Activated naive CD4-positive, alpha-beta T cell treated with anti-CD3 and anti-CD28 coated beads, Interleukin-2, amount 50 U/mL, for 16 hours (primary cell): Measurements from ENCODE around the gene SMCO2.

Experiments used
- DNase-seq: peaks from one replicate; pipeline ENCODE4 v3.0.0-alpha.2; 2020

Gene SMCO2

DNA sequence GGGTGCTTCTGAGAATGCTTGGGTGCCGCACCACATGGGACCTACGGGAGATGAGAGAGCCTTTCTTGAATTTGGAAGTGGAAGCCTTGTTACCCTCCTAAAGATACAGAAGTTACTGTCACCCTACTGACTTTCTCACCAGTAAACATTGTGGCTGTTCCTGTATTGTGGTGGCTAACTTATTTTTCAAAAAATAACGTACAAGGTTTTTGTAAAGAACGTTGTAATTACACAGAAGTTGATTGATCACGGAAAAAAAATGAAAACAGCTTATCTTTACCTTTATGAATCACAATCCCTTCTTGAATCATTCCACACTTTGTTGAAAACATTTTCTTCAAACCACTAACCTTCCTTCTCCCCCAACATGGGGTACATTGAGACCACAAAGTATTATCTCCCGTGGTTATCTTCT lies 55.5 kb downstream of the SMCO2 start:
- no peak for DNase-seq

DNA sequence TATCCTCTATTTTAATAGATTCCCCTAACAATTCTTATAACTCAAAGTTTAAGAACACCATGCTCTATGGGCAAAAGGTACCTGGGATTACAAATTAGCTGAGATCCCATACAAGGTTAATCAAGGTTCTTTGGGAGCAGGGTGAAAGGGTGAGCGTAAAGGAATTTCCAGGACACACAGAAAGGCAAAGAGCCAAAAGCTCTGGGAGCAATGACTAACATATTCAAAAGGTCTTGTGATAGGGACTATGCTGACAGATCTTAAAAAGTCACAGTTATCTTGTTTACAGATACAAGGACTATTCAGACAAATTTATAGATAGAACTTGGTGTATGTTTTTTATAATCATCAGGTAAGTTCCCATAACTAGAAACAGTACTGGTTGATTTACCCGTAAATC lies 58.0 kb downstream of the SMCO2 start:
- DNase-seq = no peak

DNA sequence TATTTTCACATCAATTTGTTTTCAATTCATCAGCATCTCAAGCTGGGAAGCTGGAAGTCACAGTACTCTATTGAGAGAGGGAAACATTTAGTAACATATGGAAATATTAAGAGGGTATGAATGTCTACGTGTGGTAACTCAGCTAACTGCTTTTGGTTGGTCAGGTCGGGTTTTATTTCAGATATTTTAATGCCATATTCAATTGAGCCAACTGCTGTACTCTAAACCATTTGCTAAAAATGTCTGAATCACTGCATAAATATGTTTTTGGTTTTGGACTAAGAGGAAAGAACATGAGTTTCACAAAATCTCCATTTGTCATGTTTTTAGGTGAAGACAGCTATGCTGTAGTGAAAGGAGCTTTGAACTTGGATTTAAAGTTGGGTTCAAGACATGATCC lies 58.6 kb downstream of the SMCO2 start:
- DNase-seq = no peak

DNA sequence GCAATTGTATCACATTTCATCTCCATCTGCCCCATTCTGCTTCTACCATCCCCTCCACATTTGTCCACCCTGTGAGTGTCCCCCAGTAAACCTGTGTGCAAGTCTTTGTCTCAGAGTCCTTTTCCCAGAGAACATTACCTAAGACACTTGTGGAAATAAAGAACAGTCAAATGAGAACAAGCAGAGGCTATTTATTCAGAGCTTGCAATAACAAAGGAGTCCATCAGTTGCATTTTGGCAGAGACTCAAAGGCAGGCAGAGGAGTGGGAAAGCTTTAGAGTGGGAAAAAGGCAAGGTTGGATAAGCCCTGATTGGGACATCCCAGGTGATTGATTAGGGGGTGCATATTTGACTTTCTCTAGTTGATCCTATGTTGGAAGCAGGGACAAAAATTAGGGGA lies 59.2 kb downstream of the SMCO2 start:
- DNase-seq = no peak

DNA sequence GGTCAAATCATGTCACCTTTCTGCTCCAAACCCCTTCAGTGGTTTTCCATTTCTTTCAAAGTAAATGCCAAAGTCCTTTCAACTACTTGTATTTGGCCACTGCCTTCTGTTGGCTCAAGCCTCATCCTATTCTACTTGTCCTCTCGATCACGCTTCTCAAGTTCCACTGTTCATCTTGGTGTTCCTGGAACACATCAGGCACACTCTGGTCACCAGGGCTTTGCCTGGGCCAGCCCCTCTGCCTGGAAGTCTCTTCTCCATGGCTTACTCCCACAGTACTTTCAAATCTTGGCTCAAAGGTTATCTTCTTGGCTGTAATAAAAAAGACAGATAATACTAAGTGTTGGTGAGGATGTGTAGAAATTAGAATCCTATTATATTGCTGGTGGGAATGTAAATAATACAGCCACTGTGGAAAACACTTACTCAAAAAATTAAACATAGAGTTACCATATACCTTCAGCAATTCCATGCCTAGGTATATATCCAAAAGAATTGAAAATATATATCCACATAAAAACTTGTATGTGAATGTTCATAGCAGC lies 60.2 kb downstream of the SMCO2 start:
- DNase-seq = no peak

DNA sequence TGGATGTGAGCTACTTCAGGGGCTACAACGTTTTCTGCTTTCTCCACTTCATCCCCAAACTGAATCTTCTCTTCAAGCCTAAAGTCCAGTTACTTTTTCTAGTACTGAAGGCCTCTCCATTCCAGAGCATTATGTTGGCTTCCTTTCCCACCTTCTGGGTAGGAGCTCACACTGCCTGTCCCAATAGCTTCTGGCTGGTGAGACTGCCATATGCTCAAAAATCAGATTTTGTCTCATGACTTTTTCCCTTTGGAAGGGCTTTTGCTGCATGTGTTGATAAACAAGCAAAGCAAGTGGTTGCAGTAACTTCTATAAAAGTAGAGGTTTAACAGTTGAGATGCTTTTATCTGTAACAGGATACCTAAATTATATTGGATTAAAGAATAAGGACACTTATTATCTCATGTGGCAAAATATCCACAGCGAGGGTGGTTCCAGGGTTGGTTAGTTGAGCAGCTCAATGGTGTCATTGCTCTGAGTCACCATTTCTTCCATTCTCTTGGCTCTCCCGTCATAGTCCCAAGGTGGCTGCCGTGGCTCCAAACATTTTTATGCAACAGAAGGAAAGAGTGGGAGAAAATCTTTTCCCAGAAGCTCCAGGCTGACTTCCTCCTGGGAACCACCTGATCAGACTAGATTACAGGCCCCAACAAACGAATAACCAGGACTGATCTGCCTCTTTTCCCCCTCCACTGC lies 62.3 kb downstream of the SMCO2 start:
- no peak for DNase-seq

DNA sequence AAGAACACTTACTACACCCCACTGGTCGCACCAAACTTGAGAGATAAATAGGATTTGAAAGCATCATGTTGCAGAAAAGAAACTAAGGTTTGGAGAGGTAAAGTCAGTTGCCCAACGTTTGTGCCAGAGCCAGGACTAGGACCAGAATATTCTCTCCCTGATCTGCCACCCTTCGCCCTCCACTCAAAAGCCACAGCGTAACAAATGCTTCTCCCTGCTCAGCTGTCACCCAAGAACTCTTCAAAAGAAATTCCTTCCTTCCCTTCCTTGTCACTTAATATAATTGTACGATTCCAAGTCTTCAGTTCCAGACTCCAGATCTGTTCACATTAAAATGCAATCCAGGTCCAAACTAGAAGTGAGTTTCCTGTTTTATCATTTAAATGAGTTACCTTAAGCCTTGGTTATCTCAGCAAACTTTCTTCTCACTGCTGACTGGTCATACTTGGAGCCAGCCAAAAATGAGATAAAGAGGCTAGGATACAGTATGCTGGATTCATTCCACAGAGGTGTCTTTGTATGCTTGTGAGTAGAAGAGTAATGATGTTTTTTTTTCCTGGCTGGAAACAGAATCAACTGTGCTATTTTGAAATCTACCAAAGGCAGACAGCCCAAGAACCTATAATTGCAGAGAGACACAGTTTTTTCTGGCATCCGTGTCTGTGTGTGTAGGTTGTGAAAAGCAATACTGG lies 64.6 kb downstream of the SMCO2 start:
- DNase-seq = no peak

DNA sequence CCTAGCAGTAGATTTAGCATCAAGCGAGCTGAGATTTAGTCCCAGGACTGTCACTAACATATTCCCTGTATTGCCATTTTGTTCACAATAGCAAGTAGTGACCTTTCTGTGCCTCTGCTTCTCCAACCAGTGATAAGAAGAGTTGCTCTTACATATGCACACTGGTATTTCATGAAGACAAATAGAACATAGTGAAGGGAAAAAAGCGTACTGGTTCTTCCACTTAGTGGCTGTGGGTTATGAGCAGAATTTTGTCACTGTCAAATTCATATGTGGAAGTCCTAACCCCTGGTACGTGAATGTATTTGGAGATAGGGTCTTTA lies 65.1 kb downstream of the SMCO2 start:
- DNase-seq = no peak

DNA sequence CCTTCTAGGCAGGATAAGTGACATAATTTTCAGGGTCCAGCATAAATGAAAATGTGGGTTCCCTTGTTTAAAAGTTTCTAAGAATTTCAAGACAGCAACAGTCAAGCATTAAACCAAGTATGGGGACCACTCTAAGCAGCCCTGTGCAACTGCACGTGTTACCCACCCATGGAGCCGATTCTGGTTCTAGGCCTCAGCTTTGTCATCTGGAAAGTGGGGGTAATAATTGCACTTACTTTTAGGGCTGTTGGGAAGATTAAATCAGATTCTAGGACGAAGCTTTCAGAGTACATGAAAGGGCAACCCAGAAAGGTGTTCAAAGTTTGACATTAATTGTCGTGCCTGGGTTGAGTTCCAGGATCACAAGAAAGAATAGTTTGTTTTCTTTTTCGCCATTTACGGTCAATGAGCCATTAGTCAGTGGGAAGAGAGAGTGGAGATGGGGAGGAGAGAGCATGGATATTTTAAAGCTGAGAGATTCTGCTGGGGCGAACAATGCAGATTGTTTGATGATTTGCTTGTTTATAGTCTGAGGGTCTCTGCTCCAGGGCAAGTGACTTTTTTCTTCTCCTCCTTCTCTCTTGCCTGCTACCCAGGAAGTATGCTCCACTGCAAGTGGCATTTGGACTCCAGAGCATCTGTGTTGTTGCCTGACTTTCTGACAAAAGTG lies 66.8 kb downstream of the SMCO2 start:
- DNase-seq = no peak

DNA sequence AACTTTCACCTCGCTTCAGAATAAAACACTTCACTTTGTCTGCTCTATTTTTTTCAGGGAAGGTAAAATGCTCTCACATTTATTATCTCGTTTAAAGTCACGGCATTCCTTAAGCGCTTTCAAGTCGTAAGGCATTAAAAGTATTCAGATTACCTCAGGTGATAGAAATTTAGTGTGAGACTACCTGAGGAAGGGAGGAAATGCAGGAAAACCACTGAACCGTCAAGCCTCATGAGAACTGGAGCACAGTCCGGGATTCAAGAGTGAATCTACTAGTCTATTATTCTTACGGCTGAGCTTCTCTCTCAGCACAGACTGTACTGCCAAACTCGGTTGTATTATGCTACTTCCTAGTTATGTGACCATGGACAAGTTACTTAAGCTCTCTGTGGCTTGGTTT lies 69.1 kb downstream of the SMCO2 start:
- DNase-seq = no peak

DNA sequence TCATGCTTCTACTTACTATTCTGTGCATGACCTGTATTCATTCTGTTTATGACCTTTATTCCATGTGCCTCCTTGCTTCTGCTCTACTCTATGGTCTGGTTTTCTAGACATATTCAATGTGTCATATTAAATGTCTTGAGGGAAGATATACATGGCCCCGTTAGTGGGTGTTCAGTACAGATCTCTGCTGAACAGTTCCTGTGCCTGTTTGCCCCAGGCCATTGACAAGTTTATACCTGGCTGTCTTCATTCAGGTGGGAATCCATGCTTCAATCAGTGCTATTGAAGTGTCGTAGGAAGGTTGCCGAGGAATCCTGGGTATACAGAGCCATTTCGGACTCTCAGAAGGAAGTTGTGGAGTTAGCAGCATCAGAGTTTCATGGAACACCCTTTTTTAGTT lies 70.1 kb downstream of the SMCO2 start:
- no peak for DNase-seq

DNA sequence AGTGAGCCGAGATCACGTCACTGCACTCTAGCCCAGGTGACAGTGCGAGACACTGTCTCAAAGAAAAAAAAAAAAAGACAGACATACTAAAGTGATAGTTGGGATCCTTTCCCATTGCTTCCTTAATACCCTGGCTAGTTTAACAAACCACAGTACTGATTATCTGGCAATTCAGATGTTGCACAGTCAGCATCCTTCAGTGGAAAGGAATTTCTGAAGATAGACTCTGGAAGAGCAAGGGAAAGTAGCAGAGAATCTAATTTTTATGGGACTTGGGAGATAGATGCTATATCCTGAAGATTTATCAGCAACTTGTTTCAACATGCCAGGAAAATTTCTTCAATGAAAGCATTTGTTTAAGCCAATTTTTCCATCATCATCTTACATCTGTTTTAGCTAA lies 71.0 kb downstream of the SMCO2 start:
- DNase-seq = no peak

DNA sequence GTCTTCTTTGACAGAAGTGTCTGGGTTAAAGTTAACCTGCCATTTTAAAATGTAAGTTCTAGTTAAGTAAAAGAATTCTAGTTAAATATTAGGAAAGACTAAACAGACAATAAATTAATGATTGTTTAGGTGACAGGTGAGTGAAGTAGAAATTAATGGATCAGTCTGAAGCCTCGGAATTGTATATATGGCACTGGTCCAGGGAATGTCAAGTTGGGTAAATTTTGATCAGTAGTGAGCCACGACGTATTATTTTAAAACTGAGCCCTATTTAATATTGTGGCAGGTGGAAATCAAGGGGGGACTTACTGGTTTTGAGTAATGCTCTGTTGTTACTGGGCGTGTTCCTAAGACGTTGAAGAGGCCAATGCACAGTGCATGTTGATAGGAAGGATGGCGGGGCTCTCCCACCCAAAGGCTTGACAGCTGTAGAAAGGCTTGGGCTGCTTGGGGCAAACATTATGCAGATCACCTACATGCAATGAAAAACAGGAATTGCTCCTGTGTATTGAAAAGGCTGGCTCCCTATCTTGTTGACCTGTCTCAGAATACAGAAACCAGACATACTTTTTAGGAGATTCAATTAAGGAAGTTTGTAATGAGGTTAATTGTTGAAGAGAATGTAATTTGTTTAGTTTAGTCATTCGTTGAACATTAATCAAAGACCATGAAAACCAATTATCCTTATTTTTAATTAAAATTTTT lies 71.6 kb downstream of the SMCO2 start:
- DNase-seq = no peak

DNA sequence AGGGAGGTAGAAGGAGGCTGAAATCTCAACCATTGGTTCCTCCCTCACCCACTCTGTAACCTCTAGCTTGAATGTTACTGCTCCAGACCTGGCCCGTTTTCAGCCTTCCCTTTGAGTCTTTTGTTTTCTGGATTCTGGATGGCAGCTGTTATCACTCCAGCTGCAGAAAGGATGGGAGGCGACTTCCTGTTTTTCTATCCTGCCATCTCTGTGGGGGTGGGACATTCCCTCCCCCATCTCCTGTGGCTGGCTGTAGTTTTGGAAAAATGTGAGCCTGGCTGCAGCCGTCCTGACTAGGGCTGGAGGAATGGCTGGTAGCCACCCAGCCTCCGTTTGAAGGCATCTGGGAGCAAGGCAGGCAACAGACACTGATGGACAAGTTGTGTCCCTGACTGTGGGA lies 74.5 kb downstream of the SMCO2 start:
- no peak for DNase-seq

DNA sequence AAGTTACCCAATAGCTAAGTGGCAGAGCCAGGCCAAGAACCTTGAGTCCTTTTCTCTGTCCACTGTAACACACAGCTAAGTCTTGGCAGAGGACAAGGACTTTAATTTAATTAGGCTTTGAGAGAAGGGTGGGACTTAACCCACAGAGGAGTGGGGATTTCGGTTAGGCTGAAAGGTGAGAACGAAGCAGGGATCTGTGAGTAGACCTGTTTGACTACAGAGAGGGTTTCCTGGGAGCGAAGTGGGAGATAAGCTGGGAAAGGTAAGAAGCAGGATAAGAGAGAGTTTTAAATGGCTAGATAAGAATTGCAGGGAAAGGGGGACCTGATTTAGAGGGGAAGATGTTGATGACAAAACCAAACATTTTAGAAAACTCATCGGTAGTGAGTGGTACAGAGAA lies 75.4 kb downstream of the SMCO2 start:
- DNase-seq = no peak

DNA sequence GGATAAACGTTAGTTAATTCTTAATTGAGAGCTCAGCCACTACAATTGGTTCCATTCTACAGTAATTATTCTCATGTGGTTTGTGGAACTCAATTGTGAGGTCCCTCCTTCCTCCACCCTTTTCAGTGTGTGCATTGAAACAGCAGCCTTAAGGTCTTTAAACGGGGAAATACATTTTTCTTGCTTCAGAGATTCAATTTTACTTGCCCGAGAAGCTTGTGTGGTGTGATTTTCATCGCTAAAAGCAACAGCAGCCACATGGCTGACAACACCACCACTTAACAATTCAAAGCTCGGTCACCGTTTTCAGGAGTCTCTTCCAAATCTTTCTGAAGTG lies 76.7 kb downstream of the SMCO2 start:
- no peak for DNase-seq

DNA sequence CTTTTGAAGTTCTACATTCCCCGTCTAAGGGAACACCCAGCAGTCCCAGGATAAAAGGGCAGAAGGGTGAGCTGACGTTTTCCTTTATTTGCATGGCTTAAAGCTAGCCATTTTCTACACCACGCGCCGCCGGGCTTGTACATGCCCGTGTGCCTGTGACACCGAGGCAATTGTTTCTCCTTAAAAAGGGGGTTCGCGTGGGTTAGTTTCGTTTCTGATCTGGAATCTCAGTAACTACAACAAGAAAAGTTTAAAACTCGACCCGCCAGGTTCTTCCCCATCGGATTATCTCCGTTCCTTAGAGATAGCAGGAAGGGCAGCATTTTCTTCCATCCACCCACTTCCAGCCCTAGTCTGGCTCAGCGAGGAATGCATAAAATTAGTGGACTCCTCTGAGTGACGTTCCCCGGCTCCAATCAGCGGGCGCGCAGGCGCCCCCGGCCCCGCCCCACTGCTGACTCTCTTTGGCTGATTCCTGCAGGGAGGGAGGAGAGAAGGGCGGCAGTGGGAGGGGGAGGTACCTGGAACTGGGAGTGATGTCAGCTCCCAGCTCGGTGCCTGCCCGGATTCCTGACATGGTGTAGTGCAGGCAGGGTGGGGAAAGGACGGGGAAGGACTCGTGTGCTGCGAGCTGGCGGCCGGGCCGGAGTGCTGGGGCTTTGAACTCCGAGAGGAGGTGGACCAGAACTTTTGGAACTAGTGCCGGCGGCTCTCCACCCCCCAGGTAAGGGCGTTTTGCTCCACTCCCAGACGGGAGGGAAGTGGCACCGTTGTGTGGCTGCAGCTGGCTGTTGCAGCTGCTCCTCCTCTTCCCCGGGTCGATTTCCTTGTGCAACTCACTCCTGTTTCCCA lies 77.3 kb downstream of the SMCO2 start, which contains the start of gene PPFIBP1:
TSS of gene PPFIBP1 (plus strand) at position 565 of the 852 bp plus-strand sequence. CDS start 109,191 bp downstream, outside the sequence.
- peak; percentile 98 for DNase-seq

DNA sequence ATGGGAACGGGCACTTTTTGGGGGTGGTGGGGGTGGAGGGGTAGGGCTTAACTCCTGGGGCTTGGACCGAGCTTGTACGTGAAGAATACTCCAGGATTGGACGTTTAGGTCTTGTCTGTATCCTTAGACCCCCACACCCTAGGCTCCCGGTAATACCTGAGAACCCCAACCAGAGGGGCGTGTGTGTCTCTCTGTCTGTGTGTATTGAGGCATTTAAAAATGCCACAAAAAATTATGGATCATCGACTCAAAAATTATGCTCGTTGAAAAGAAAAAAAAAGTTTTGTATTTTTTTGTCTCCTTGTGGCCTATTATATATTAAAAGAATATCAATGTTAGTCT lies 77.9 kb downstream of the SMCO2 start:
- no peak for DNase-seq

DNA sequence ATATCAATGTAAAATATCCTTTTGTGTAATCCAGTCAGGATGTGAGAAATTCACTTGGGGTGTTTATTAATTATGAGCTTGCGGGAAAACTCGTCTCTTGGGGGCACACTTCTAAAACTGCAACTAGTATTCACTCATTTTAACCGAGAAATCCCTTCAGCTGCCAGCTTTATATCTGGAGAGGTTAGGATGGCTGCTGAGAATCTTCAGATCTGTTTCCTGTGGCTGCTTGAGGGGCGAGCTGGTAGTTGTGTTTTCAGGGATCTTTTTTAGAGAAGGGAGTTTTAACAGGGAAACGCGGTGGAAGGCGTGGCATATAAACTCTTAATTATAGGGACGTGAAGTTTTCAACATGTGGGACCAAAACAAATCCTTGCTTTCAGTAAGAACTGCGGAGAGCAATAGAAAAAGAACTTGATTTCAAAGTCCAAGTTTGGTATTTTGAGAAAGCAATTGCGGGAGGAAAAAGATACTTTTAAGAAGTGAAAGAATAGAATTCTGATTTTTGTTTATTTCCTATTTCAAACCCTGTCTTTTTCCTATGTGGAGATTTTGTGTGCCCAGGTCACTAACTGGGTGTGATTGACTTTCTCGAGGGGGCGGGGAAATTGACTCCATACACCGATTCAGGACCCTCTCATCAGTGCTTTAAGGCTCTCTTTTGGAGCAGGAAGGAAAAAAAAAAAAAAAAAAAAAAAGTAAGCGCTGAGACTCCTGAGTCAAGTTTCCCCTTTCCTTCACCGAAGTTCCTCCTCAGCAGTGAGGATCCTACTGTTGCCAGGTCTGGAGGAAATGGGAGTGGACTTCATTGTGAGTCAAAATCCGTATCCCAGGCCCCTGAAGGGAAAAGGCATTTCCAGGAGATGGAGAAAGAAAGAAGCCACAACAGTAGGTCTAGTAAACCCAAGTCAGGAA lies 78.6 kb downstream of the SMCO2 start:
- no peak for DNase-seq

DNA sequence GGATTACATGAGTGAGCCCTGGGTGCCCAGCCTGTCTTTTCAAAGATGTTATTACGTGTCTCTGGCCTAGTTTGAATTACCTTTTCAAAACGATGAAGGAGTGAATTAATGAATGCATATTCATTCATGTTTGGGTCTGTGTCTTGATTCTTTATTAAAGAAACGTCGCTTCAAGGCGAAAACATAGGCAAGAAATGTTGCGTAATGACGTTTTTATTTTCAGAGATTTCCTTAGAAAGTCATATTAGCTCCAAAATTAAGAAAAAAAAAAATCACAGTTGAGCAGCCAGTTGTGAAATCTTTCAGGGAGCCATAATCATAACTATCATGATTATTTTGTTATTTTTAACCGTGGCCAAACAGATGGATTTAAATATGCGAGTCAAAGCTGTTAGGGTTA lies 81.0 kb downstream of the SMCO2 start:
- DNase-seq = no peak

DNA sequence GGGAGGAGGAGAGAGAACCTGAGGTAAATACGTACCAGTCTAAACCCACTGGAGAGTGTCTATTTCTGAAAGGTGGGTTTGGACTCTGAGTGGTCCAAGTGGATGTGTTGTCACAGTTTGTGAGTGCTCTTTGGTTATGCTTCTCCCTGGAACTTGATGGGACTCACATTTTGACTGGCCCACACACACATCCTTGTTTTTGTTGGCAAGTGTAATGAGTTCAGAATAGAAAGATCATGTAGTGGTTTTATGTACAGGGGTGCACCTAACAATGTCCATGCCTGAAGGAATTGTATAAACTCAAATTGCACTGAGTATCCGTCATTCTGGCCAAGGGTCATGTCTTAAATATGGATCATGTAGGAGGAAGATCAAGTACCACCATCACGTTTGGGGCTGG lies 82.3 kb downstream of the SMCO2 start:
- DNase-seq = no peak
